ENCODE results near the gene ARHGEF12.
A peak's percentile ranks its signal among the peaks of the same experiment; 100 is the strongest.
"Not testable (repeated sequence)": the region's sequence is repeated elsewhere in the genome, so short reads cannot be mapped to it uniquely, and the experiment has no call there.

The ARHGEF12 gene

GRCh38 chr11:120501976-120502755 is 166.0 kb downstream of the ARHGEF12 start:
- no peak for DNase-seq

- not testable (repeated sequence) for DNase-seq
Measured at GRCh38 chr11:120503529-120503928, 167.3 kb downstream of the ARHGEF12 start.

GRCh38 chr11:120505801-120506425 is 169.7 kb downstream of the ARHGEF12 start:
- no peak for DNase-seq

- no peak for DNase-seq
Measured at GRCh38 chr11:120509346-120510053, 173.3 kb downstream of the ARHGEF12 start.

- DNase-seq, result no peak
Measured at GRCh38 chr11:120510406-120511115, 174.3 kb downstream of the ARHGEF12 start.

- peak; percentile 92 for DNase-seq
Measured at GRCh38 chr11:120511116-120511819, 175.1 kb downstream of the ARHGEF12 start, which contains the start of gene GRIK4. GRIK4 (plus strand) TSS chr11:120511748; CDS start chr11:120660319, 148,571 bp downstream.

- no peak for DNase-seq
Measured at GRCh38 chr11:120511820-120512738, 175.9 kb downstream of the ARHGEF12 start.

GRCh38 chr11:120512739-120513435 is 176.7 kb downstream of the ARHGEF12 start:
- peak; percentile 59 for DNase-seq

- DNase-seq, result no peak
Measured at GRCh38 chr11:120513436-120514315, 177.5 kb downstream of the ARHGEF12 start.

- DNase-seq, result no peak
Measured at GRCh38 chr11:120514541-120515121, 178.4 kb downstream of the ARHGEF12 start.

- DNase-seq, result no peak
Measured at GRCh38 chr11:120515186-120515723, 179.0 kb downstream of the ARHGEF12 start.

GRCh38 chr11:120516461-120517389 is 180.5 kb downstream of the ARHGEF12 start:
- DNase-seq, result no peak

- no peak for DNase-seq
Measured at GRCh38 chr11:120517390-120517761, 181.2 kb downstream of the ARHGEF12 start.

- DNase-seq, result no peak
Measured at GRCh38 chr11:120517801-120518291, 181.6 kb downstream of the ARHGEF12 start.

- no peak for DNase-seq
Measured at GRCh38 chr11:120518356-120518755, 182.1 kb downstream of the ARHGEF12 start.

GRCh38 chr11:120519474-120519873 is 183.3 kb downstream of the ARHGEF12 start:
- DNase-seq, result no peak

GRCh38 chr11:120520091-120520822 is 184.0 kb downstream of the ARHGEF12 start:
- no peak for DNase-seq

Measured in NCI-H1105 (cell line).